HG02870 (cell line): ENCODE data around the gene FRMD3.

Experiments used
- ATAC-seq: cut with Tn5 transposase; IDR thresholded peaks from one replicate; pipeline ENCODE4 v1.9.1; 2021; ENCODE audit warnings: mild to moderate bottlenecking, moderate library complexity; ENCODE audit not compliant: unreplicated experiment

The FRMD3 gene

GRCh38 chr9:83290692-83291091 is 247.5 kb downstream of the FRMD3 start:
- ATAC-seq = no peak

GRCh38 chr9:83287021-83287420 is 251.2 kb downstream of the FRMD3 start:
- no peak for ATAC-seq

- no peak for ATAC-seq
Measured at GRCh38 chr9:83285445-83286225, 252.6 kb downstream of the FRMD3 start.

GRCh38 chr9:83284746-83285145 is 253.5 kb downstream of the FRMD3 start:
- ATAC-seq = no peak

- no peak for ATAC-seq
Measured at GRCh38 chr9:83283528-83283927, 254.7 kb downstream of the FRMD3 start.

- ATAC-seq = no peak
Measured at GRCh38 chr9:83281306-83282255, 256.6 kb downstream of the FRMD3 start.

- ATAC-seq = no peak
Measured at GRCh38 chr9:83280790-83281189, 257.4 kb downstream of the FRMD3 start.

- no peak for ATAC-seq
Measured at GRCh38 chr9:83280268-83280667, 257.9 kb downstream of the FRMD3 start.

GRCh38 chr9:83274787-83275186 is 263.4 kb downstream of the FRMD3 start:
- ATAC-seq = no peak

GRCh38 chr9:83271665-83272071 is 266.5 kb downstream of the FRMD3 start:
- no peak for ATAC-seq

GRCh38 chr9:83270116-83270515 is 268.1 kb downstream of the FRMD3 start:
- ATAC-seq = no peak

- ATAC-seq = no peak
Measured at GRCh38 chr9:83267741-83268140, 270.5 kb downstream of the FRMD3 start.

GRCh38 chr9:83266666-83267496 is 271.3 kb downstream of the FRMD3 start:
- ATAC-seq = no peak

- ATAC-seq = no peak
Measured at GRCh38 chr9:83266331-83266665, 271.9 kb downstream of the FRMD3 start.

- no peak for ATAC-seq
Measured at GRCh38 chr9:83264315-83264714, 273.9 kb downstream of the FRMD3 start.

- no peak for ATAC-seq
Measured at GRCh38 chr9:83259558-83259957, 278.6 kb downstream of the FRMD3 start.

GRCh38 chr9:83257937-83258891 is 280.0 kb downstream of the FRMD3 start:
- ATAC-seq = no peak

GRCh38 chr9:83247732-83248131 is 290.5 kb downstream of the FRMD3 start:
- peak; percentile 71 for ATAC-seq

GRCh38 chr9:83245979-83246659 is 292.1 kb downstream of the FRMD3 start:
- ATAC-seq = no peak
